HepG2 (cell line): ENCODE measurements around the gene PA2G4.

Source experiments
- BHLHE40 ChIP-seq: IDR thresholded peaks from 2 replicates; pipeline ENCODE4 v1.6.1; 2011; ENCODE audit warnings: low read length, improper control_type of control experiment
- CAMTA2 ChIP-seq: sonication (generic); formaldehyde crosslinking; IDR thresholded peaks from 2 replicates; pipeline ENCODE4 v1.4.0; 2020; ENCODE audit warnings: mild to moderate bottlenecking, missing genetic modification reagents, borderline replicate concordance
- GABPA ChIP-seq, 2 experiments: IDR thresholded peaks; 2 replicates each; pipeline ENCODE4 v1.6.1; 2011 to 2016; ENCODE audit warnings: low read depth in 2 of 2, low read length in 1 of 2, missing biosample characterization in 1 of 2, missing genetic modification characterization in 1 of 2
- MXI1 ChIP-seq: IDR thresholded peaks from 3 replicates; pipeline ENCODE4 v1.6.1; 2012; ENCODE audit warnings: low read depth, low read length, inconsistent platforms, borderline replicate concordance
- RFX5 ChIP-seq: IDR thresholded peaks from 2 replicates; pipeline ENCODE4 v1.6.1; 2011; ENCODE audit warnings: low read depth, low read length, improper control_type of control experiment
- TF ChIP-seq, protein P1 (sequence below), 2 experiments: fragments of 450-650 bp in 1 of 2; sonication (generic) in 1 of 2; formaldehyde crosslinking; IDR thresholded peaks; 2 replicates each; pipeline versions ENCODE4 v1.5.0 to v1.8.0; 2020 to 2022; ENCODE audit warnings: mild to moderate bottlenecking in 1 of 2, missing genetic modification reagents in 1 of 2
- TF ChIP-seq, protein P2 (sequence below): IDR thresholded peaks from 2 replicates; pipeline ENCODE4 v1.6.1; 2012; ENCODE audit warnings: low read length, improper control_type of control experiment

- TF ChIP-seq GABPA (IDR thresholded peaks at IDR 0.05; ENCODE audit: low read depth, low read length) (no peak), GABPA (CRISPR knock-in tag; IDR thresholded peaks at IDR 0.05; ENCODE audit: low read depth) (no peak), MXI1 (no peak), BHLHE40 (no peak), RFX5 (no peak), CAMTA2 (CRISPR knock-in tag) (no peak)
- TF ChIP-seq, protein P1, sequence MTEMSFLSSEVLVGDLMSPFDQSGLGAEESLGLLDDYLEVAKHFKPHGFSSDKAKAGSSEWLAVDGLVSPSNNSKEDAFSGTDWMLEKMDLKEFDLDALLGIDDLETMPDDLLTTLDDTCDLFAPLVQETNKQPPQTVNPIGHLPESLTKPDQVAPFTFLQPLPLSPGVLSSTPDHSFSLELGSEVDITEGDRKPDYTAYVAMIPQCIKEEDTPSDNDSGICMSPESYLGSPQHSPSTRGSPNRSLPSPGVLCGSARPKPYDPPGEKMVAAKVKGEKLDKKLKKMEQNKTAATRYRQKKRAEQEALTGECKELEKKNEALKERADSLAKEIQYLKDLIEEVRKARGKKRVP (CRISPR knock-in tag; IDR thresholded peaks at IDR 0.05) = no peak
- TF ChIP-seq, protein P2, sequence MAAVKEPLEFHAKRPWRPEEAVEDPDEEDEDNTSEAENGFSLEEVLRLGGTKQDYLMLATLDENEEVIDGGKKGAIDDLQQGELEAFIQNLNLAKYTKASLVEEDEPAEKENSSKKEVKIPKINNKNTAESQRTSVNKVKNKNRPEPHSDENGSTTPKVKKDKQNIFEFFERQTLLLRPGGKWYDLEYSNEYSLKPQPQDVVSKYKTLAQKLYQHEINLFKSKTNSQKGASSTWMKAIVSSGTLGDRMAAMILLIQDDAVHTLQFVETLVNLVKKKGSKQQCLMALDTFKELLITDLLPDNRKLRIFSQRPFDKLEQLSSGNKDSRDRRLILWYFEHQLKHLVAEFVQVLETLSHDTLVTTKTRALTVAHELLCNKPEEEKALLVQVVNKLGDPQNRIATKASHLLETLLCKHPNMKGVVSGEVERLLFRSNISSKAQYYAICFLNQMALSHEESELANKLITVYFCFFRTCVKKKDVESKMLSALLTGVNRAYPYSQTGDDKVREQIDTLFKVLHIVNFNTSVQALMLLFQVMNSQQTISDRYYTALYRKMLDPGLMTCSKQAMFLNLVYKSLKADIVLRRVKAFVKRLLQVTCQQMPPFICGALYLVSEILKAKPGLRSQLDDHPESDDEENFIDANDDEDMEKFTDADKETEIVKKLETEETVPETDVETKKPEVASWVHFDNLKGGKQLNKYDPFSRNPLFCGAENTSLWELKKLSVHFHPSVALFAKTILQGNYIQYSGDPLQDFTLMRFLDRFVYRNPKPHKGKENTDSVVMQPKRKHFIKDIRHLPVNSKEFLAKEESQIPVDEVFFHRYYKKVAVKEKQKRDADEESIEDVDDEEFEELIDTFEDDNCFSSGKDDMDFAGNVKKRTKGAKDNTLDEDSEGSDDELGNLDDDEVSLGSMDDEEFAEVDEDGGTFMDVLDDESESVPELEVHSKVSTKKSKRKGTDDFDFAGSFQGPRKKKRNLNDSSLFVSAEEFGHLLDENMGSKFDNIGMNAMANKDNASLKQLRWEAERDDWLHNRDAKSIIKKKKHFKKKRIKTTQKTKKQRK = no peak
Measured at GRCh38 chr12:56061982-56062381, 42.4 kb upstream of the PA2G4 start.
